HEK293T (cell line): ENCODE measurements around the gene FAM209B.

Source experiments
- FOXA1 ChIP-seq: fragments of 450-650 bp; IDR thresholded peaks from 2 replicates; pipeline ENCODE4 v1.6.1; 2016; ENCODE audit warnings: mild to moderate bottlenecking
- FOXM1 ChIP-seq: fragments of 450-650 bp; IDR thresholded peaks from 2 replicates; pipeline ENCODE4 v1.6.1; 2017; ENCODE audit warnings: mild to moderate bottlenecking, borderline replicate concordance
- HDGF ChIP-seq: fragments of 450-650 bp; IDR thresholded peaks from 2 replicates; pipeline ENCODE4 v1.6.1; 2017; ENCODE audit warnings: antibody characterized with exemption, borderline replicate concordance
- L3MBTL2 ChIP-seq: fragments of 450-650 bp; conservative IDR thresholded peaks from 2 replicates; pipeline ENCODE4 v1.6.1; 2016; ENCODE audit warnings: mild to moderate bottlenecking
- LEF1 ChIP-seq: fragments of 450-650 bp; IDR thresholded peaks from 2 replicates; pipeline ENCODE4 v1.6.1; 2017; ENCODE audit warnings: mild to moderate bottlenecking, borderline replicate concordance
- NFRKB ChIP-seq: fragments of 450-650 bp; IDR thresholded peaks from 2 replicates; pipeline ENCODE4 v1.6.1; 2016; ENCODE audit warnings: mild to moderate bottlenecking, moderate library complexity
- PKNOX1 ChIP-seq: fragments of 450-650 bp; IDR thresholded peaks from 2 replicates; pipeline ENCODE4 v1.6.1; 2016
- SUZ12 ChIP-seq: fragments of 450-650 bp; IDR thresholded peaks from 2 replicates; pipeline ENCODE4 v1.6.1; 2016; ENCODE audit warnings: mild to moderate bottlenecking

GRCh38 chr20:56575961-56576360 lies 42.9 kb downstream of the FAM209B start:
- TF ChIP-seq FOXA1 (no peak), SUZ12 (no peak), L3MBTL2 (no peak), HDGF (no peak), FOXM1 (no peak), LEF1 (no peak), NFRKB (no peak), PKNOX1 (no peak)
